Measurements from ENCODE around the gene TTC33. TPM values are rescaled to one million over a fixed set of nuclear protein-coding genes. Genes with fewer than 3 reads are reported as not detected.

Gene TTC33
- total and polyA plus RNA-seq, 2 donors (not counting 1 experiment from before 2014, with no cell fraction given), result 2.1 to 15.8 TPM

DNA sequence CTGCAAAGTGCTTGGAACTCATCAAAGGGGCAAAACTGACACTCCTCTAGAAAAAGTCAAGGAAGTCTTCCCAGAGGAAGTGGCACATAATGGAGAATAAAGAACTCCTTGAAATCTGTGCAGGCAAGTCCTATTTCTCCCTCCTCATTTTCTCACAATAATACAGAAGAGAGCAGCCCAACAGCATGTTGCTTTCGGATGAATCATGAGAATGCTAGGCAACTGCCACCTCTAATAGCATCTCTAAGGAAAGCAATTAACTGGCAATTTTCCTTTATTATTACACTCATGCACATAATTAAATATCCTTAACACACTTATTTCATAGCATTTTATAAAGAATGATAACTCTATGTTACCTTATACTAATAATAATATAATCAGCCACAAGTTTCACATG, 198.3 kb downstream of the TTC33 start:
- WGBS (ENCODE audit: insufficient coverage), result 100% methylated on average over 1 of the region's 1 CpG
- DNase-seq (no peak), ATAC-seq (ENCODE audit: low read depth) (no peak)
- Mint-ChIP-seq H3K9me3 (ENCODE audit: insufficient read depth) (no peaks in the 10 kb centered on the region), H3K27ac (no peak overlapping the region), H3K4me3 (no peak overlapping the region), H3K4me1 (peaks cover 12% of the 10 kb centered on the region), H3K27me3 (no peaks in the 10 kb centered on the region)
- no peaks in the 10 kb centered on the region for H3K4me1 ChIP-seq (ENCODE audit: control insufficient read depth in 2 of 2, insufficient read depth in 2 of 2, low read length in 2 of 2)
- H3K27me3 ChIP-seq (replicated peaks in 1 of 4; ENCODE audit: control extremely low read depth in 1 of 4, control insufficient read depth in 3 of 4, insufficient read depth in 4 of 4, low read length in 3 of 4), result no peaks in the 10 kb centered on the region
- ChIA-PET POLR2A (no interaction called here), CTCF (no interaction called here)
- no peaks in the 10 kb centered on the region for H3K36me3 ChIP-seq (replicated peaks in 1 of 2; ENCODE audit: control extremely low read depth in 1 of 2, control insufficient read depth in 1 of 2, extremely low read depth in 1 of 2, insufficient read depth in 2 of 2, low read length in 1 of 2)
- no peaks in the 10 kb centered on the region for H4K20me1 ChIP-seq (ENCODE audit: control insufficient read depth, insufficient read depth, low read length, poor library complexity, severe bottlenecking)
- no peak overlapping the region for H3K4me3 ChIP-seq (ENCODE audit: control extremely low read depth in 1 of 5, extremely low read depth in 1 of 5, insufficient read depth in 1 of 5, low read depth in 2 of 5, low read length in 4 of 5)
- no peak overlapping the region for H3K27ac ChIP-seq (ENCODE audit: low read length in 2 of 2)
- no peak overlapping the region for H3K4me2 ChIP-seq (replicated peaks; ENCODE audit: low read depth, low read length, poor library complexity, severe bottlenecking)
- H3K9ac ChIP-seq (ENCODE audit: low read length), result no peak overlapping the region
- TF ChIP-seq, protein P1, sequence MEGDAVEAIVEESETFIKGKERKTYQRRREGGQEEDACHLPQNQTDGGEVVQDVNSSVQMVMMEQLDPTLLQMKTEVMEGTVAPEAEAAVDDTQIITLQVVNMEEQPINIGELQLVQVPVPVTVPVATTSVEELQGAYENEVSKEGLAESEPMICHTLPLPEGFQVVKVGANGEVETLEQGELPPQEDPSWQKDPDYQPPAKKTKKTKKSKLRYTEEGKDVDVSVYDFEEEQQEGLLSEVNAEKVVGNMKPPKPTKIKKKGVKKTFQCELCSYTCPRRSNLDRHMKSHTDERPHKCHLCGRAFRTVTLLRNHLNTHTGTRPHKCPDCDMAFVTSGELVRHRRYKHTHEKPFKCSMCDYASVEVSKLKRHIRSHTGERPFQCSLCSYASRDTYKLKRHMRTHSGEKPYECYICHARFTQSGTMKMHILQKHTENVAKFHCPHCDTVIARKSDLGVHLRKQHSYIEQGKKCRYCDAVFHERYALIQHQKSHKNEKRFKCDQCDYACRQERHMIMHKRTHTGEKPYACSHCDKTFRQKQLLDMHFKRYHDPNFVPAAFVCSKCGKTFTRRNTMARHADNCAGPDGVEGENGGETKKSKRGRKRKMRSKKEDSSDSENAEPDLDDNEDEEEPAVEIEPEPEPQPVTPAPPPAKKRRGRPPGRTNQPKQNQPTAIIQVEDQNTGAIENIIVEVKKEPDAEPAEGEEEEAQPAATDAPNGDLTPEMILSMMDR (IDR thresholded peaks at IDR 0.05), result no peak
- TF ChIP-seq EZH2 (IDR thresholded peaks at IDR 0.05; ENCODE audit: borderline replicate concordance, insufficient read depth, low read depth, low read length, poor library complexity, severe bottlenecking), result no peak
- no peaks in the 10 kb centered on the region for H3K9me3 ChIP-seq (ENCODE audit: control extremely low read depth in 1 of 3, control insufficient read depth in 2 of 3, insufficient read depth in 1 of 3, low read length in 2 of 3)
- intact Hi-C loops (cut with micrococcal nuclease), result no loop called here
- no peak overlapping the region for H2AFZ ChIP-seq (ENCODE audit: insufficient read depth, low read depth, low read length, poor library complexity, severe bottlenecking)
- no peaks in the 10 kb centered on the region for H3K79me2 ChIP-seq (ENCODE audit: control insufficient read depth, insufficient read depth, low read length)

DNA sequence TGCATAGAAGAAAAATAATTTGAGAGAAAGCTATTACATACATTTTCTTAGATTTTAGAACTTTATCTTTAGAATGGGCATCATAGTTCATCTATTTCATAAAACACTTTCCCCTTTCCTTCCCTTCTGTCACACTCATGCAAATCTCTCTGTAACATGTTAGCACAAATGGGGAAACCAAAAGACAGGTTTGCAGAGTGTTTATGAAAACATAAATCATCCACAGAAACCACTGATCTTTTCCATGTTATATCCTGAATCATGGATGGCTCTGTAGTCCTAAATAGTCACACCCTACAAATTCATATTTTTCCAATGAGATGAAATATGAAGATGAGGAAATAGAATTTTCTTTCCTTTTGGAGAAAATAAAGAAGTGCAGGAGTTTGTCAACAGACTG, 198.9 kb downstream of the TTC33 start:
- no peak for DNase-seq
- no peaks in the 10 kb centered on the region for H3K9me3 ChIP-seq (ENCODE audit: control extremely low read depth in 1 of 3, control insufficient read depth in 2 of 3, insufficient read depth in 1 of 3, low read length in 2 of 3)

More for the DNA sequence above, 198.9 kb downstream of the TTC33 start:
- Histone ChIP-seq H3K79me2 (ENCODE audit: control insufficient read depth, insufficient read depth, low read length) (no peaks in the 10 kb centered on the region), H3K27ac (ENCODE audit: low read length in 2 of 2) (no peak overlapping the region), H3K9ac (ENCODE audit: low read length) (no peak overlapping the region), H3K4me3 (ENCODE audit: control extremely low read depth in 1 of 5, extremely low read depth in 1 of 5, insufficient read depth in 1 of 5, low read depth in 2 of 5, low read length in 4 of 5) (no peak overlapping the region), H3K4me2 (replicated peaks; ENCODE audit: low read depth, low read length, poor library complexity, severe bottlenecking) (no peak overlapping the region), H3K36me3 (replicated peaks in 1 of 2; ENCODE audit: control extremely low read depth in 1 of 2, control insufficient read depth in 1 of 2, extremely low read depth in 1 of 2, insufficient read depth in 2 of 2, low read length in 1 of 2) (no peaks in the 10 kb centered on the region), H2AFZ (ENCODE audit: insufficient read depth, low read depth, low read length, poor library complexity, severe bottlenecking) (no peak overlapping the region), H4K20me1 (ENCODE audit: control insufficient read depth, insufficient read depth, low read length, poor library complexity, severe bottlenecking) (no peaks in the 10 kb centered on the region), H3K27me3 (replicated peaks in 1 of 4; ENCODE audit: control extremely low read depth in 1 of 4, control insufficient read depth in 3 of 4, insufficient read depth in 4 of 4, low read length in 3 of 4) (no peaks in the 10 kb centered on the region), H3K4me1 (ENCODE audit: control insufficient read depth in 2 of 2, insufficient read depth in 2 of 2, low read length in 2 of 2) (no peaks in the 10 kb centered on the region)
- Mint-ChIP-seq H3K27me3 (no peaks in the 10 kb centered on the region), H3K4me1 (peaks cover 12% of the 10 kb centered on the region), H3K4me3 (no peak overlapping the region), H3K9me3 (ENCODE audit: insufficient read depth) (no peaks in the 10 kb centered on the region), H3K27ac (no peak overlapping the region)
- CTCF ChIA-PET, result no interaction called here
- POLR2A ChIA-PET, result no interaction called here
- TF ChIP-seq, protein P1 (IDR thresholded peaks at IDR 0.05), result no peak
- TF ChIP-seq EZH2 (IDR thresholded peaks at IDR 0.05; ENCODE audit: borderline replicate concordance, insufficient read depth, low read depth, low read length, poor library complexity, severe bottlenecking), result no peak
- intact Hi-C loops (cut with micrococcal nuclease), result no loop called here
- no peak for ATAC-seq (ENCODE audit: low read depth)
